Stimulated activated CD4-positive, alpha-beta T cell treated with anti-CD3 and anti-CD28 coated beads, Interleukin-15, amount 100 ng/mL, for 48 hours (primary cell): ENCODE data around the gene CYBRD1.
"Not testable (repeated sequence)": the region's sequence is repeated elsewhere in the genome, so short reads cannot be mapped to it uniquely, and the experiment has no call there.

ENCODE experiments used
- DNase-seq, 2 donors: peaks; one replicate each; pipeline ENCODE4 v3.0.0-alpha.2; 2020; ENCODE audit warnings: low read depth in 2 of 2

CYBRD1 gene

DNA sequence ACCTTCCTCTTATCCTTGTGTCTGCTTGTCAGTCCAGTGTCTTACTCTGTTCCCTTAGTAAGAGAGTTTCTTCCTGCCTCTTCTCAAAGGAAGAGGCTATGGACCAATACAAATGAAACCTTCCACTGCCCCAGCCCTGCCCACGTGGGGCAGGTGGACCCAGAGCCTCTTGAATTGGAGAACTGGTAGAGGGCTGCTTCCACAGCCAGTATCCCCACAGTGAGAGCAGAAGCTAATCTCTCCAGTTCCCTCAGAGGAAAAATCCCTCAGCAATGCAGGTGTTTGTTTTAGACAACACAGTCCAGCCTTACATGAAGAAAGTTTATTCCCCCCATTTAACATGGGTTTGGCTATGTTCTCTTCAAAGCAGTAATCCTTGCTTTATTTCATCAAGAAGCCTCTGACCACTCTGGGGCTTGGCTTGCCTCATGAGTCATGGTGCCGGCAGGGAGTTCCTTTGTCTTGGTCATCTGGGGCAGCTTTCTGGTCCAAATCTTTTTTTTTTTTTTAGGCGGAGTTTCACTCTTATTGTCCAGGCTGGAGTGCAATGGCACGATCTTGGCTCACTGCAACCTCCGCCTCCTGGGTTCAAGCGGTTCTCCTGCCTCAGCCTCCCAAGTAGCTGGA, 6.5 kb upstream of the CYBRD1 start:
- no peak for DNase-seq

DNA sequence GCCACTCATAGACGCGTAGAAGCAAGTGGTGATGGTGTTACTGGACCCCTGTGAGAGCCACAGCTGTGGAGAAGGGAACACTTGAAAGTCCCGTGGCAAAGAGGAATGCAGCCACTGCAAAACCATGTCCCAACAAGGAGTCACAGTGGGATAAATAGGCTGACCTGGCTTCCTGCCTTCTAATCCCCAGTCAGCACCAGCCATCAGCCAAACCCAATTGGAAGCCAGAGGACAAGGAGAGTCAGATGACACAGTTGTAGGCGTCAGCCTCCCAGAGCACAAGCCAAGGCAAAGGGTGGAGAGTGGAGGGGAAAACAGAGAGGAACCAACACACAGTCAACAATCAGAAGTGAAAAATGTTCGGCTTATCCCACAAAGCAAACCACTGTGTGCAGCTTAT, 5.5 kb upstream of the CYBRD1 start:
- DNase-seq, result no peak

DNA sequence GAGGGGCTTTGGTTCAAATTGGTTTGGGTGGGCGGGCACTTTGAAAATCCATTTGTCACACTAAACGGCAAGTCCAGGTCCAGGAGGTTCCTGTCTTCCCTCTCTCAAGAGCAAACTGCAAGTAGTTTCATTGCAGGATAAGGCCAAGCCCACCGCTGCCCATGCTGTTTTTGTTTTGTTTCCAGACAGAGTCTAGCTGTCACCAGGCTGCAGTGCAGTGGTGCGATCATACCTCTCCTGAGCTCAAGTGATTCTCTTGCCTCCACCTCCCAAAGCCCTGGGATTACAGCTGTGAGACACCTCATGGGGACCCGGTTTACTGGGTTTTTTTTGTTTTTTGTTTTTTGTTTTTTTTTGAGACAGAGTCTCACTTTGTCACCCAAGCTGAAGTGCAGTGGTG, 1.8 kb upstream of the CYBRD1 start:
- no peak for DNase-seq

DNA sequence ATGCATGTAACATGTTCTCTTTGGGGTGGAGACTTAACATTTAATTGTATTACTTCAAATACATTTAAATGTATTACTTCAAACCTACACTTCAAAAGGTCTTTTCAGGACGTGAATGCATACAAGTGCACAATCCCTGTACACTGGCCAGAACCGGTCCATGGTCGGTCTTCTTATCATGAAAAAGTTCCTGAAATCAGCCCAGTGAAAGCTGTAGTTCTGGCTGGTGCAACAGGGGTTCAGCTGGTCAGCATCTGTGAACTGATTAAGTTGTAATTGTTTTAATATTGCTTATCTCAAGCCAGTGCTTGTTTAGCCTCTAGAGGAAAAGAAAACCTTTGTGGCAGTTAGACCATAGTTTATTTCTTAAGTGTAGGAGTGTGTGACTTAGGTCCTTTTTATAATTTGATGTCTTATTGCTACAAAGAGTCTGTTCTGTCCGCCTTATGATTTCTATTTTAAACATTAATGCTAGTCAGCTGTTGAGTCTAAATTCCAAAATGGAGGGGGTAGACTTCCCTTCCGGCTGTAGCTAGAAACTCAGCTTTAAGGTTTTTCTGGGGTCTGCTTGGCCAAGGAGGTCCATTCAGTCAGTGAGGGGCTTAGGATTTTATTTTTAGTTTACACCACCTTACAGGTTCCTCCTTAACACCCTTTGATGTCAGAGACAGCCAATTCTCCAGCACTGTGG, 768 bp upstream of the CYBRD1 start:
- no peak for DNase-seq

DNA sequence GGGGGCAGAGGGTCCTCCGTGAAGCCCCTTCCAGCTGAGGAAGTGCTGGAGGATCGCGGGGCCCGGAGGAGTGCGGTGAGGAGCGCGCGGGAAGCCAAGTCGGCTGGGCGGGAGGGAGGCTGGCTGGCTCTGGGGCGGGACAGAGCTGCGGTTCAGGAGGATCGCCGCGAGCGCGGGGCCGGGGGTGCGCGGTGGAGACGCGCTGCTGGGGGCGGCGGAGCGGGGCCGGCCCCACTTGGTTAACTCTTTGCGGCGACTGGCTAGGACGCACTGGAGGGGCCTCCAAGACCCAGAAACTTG, 464 bp downstream of the CYBRD1 start:
- no peak for DNase-seq

DNA sequence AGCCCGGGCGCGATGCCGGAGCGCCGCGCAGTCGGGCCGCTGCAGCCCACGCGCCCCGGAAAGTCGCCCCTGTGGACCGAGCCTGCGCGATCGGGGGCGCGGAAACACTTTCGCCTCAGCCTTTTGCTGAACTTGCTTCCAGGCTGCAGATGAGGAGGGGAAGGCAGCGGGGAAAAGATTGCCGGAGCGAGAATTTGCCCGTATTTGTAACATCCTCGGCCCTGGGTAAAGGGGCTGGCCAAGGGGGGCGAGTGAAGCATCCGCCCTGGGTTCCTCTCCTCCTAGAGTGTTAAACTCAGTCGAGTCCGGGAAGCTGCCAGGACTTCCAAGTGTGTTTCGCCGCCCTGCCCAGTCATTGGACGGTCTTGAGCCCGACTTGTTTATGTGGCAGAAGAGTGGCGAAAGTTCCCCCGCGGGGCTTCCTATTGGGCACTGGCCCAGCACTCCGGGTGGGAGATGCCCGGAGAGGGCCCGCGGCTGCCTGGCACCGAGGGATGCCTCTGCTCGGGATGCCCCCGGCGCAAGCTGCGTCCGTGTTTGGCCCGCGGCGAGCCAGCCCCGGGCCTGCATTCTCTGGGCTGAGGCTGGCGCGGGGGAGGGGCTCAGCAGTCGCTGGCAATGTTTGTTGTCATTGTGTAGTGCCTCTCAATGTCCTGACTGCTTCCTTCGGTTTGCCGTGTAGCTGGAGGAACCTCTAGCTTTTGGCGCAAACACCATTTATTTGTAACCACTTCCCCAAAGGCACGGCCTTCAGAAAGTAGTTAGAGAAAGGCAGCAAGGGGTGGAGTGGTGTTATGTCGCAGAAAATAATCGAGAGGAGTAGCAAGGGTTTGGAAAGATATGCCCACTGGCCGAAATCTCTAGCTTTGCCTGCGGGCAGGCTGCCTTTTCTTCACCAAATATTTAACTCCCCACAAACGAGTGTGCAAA, 1.1 kb downstream of the CYBRD1 start:
- no peak for DNase-seq

DNA sequence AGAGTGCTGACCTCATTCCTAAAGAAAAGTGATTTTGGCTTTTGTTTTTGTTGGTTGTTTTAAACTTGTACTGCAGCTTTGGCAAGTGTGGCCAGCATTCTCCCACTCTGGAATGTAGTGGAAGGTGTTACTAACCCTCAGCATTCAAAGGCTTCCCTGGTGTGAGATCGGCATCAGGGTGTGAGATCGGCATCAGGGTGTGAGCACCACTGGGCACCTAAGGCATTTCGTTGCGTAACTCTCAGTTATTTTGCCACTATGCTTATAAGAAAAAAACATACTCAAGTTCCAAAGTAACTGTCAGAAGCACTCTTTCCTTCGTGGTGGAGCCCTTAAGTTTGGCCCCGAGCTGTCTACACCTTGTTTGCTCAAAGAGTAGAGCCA, 1.7 kb downstream of the CYBRD1 start:
- DNase-seq, result no peak

DNA sequence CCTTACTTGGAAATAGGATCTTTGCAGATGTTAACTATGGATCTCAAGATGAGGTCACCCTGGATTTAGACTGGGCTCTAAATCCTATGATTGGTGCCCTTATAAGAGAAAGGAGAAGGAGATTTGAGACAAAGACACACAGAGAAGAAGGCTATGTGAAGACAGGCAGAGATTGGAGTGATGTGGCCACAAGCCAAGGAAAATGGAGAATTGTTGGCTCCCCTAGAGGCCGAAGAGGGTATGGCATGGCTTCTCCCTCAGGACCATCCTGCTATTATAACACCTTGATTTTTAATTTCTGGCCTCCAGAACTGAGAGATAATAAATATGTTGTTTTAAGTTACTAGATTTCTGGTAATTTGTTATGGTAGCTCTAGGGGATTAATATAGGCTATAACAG, 7.6 kb downstream of the CYBRD1 start:
- DNase-seq, result peak in 1 of 2 donors; percentile 11

DNA sequence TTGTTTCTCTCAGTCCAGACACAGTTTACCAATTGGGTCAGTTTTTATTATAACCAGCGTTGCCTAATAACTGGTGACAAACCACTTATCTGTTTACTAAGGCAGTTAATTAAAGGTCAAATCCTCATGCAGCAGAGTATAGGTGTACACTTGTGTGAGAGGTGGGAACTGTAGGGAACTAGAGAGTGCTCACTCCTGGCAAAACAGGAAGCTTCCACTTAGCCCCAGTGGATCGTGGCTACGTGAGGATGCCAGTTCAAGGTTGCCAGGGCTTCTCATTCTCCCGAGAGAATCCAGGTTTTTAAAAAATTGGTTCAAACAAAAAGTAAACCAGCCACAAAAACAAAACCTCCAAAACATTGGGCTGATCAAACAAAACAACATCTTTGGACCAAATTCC, 8.1 kb downstream of the CYBRD1 start:
- DNase-seq, result no peak

DNA sequence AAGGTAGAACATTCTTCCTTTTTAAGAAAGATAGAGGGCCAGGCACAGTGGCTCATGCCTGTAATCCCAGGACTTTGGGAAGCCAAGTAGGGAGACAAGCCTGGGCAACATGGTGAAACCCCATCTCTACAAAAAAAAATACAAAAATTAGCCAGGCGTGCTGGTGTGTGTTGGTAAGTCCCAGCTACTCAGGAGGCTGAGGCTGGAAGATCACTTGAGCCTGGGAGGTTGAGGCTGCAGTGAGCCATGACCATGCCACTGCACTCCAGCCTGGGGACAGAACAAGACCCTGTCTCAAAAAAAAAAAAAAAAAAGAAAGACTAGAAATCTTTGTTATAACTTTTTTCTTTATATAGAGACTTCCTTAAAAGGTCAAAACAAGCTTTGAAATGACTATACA, 8.6 kb downstream of the CYBRD1 start:
- DNase-seq, result not testable (repeated sequence)

DNA sequence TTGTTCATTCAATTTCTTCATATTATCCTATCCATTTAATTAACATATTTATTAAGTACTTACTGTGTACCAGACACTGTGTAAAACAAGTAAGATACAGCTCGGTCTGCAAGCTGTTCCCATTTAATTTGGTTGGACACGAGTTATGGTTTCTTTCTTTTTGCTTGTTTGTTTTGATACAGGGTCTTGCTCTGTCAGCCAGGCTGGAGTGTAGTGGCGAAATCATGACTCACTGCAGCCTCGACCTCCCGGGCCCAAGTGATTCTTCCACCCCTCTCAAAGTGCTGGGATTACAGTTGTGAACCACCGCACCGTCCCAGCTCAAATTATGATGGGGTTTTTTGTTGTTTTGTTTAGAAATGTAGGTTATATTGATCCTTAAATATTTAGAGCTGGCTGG, 9.0 kb downstream of the CYBRD1 start:
- no peak for DNase-seq

DNA sequence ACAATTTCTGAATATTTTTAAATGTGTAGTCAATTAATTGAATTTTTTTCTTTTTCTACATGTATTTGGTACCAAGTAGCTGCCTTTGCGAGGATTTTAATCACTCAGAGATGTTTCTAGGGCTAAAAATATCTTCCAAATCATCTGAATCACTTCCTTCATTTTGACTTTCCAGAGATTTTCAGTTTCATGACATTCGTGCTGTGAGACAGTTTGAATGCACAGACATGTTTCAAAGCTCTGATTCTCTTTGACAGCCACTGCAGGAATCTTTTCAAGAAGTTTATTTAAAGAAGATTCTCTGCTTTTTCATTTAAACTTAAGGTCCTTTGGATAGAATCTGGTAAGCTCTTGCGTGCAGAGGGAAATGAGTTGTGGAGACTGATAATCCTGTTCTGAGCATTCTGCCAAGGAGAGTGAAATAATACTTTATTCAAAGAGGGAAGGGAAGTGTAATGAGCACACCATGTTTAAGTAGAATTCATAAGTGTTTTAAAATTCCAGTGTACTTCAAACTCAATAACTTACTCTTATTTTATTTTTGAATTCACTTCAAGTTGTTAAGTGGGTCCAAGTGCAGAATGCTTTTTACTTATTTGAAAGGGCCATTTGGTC, 9.7 kb downstream of the CYBRD1 start:
- no peak for DNase-seq

DNA sequence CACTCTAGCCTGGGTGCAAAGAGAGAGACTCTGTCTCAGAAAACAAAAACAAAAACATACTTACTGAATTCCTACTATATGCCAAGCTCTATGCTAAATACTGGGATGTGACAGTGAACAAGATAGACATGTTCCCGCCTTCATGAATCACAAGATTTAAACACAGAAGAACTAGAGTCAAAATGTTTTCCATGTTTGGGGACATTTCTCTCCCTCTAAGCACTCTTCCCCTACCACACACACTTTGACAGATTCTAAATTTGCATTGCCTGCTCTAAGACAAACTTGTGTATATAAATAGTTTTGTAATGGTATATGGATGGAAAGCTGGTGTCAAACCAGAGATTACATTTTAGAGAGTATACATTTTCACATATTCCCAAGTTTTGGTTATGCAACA, 11.1 kb downstream of the CYBRD1 start:
- no peak for DNase-seq

DNA sequence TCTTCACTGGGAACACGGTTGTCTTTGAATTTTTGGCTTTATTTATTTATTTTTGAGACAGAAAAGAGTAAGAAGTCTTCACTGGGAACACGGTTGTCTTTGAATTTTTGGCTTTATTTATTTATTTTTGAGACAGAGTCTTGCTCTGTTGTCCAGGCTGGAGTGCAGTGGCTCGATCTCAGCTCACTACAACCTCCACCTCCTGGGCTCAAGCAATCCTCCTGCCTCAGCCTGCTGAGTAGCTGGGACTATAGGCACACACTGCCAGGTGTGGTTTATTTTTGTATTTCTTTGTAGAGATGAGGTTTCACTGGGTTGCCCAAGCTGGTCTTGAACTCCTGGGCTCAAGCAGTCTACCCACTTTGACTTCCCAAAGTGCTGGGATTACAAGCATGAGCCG, 13.3 kb downstream of the CYBRD1 start:
- DNase-seq, result not testable (repeated sequence)

DNA sequence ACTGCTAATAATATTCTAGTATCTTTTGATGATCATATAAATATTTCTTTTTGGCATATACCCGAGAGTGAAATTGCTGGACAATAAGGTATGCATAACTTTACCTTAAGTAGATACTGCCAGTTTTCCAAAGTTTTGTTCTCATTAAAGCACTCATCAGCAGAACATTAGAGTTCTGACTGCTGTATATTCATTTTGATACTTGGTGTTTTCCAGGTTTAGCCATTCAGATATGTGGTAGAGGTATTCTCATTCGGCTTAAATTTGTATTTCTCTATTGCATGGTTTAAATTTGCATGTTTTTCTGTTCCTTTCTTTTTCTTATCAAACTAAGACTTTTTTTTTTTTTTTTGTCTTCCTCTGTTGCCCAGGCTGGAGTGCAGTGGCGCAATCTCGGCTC, 18.2 kb downstream of the CYBRD1 start:
- DNase-seq, result no peak

DNA sequence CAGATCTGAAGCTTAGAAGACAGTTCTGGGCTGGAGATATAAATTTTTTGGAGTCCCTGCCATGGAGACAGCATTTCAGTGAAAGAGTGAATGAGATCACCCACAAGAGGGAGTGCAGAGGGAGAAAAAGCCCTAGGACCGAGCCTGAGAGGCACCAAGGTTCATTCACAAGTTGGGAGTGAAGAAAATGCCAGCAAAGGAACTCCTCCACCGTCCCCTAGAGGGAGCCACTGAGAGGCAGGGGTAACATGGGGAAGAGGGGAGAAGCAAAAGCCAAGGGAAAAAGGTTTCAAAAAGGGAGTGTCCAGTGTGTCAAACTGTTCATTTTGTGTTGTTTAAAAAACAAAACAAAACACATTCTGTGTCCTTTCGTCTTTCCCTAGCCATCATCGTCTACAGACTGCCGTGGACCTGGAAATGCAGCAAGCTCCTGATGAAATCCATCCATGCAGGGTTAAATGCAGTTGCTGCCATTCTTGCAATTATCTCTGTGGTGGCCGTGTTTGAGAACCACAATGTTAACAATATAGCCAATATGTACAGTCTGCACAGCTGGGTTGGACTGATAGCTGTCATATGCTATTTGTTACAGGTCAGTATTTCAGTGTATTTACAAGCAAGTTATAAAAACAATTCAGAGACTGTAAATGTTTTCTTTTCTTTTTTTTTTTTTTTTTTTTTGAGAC, 19.1 kb downstream of the CYBRD1 start:
- DNase-seq, result peak in 1 of 2 donors; percentile 4

DNA sequence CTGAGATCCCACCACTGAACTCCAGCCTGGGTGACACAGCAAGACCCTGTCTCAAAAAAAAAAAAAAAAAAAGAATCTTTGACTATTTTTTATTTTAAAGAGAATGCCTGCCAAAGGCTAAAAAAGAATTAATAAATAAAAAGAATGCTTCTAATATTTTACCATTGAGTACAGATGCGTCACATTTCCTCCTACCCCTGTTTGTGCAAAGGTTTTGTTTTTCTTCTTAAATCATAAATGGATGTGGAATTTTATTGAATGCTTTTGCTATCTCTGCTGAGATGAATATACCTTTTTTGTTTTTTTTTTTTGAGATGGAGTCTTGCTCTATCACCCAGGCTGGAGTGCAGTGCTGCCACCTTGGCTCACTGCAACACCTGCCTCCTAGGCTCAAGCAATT, 22.8 kb downstream of the CYBRD1 start:
- no peak for DNase-seq

DNA sequence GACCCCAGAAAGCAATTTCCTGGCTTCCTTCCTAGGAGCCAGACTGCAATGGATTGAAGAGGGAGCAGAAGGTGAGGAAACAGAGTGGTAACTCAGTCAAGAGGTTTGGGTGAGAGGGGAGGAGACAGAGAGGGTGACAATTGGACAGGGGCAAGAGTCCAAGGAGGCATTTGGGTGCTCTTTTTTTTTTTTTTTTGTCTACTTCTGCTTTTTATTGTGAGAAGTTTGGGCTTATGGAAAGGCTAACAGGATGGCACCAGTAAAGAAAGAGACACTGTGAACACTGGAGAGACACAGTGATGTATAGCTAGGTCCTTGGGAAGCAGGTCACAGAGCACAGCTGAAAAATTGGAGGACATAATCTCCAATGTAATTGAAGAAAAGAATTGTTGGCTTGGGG, 25.0 kb downstream of the CYBRD1 start:
- no peak for DNase-seq

DNA sequence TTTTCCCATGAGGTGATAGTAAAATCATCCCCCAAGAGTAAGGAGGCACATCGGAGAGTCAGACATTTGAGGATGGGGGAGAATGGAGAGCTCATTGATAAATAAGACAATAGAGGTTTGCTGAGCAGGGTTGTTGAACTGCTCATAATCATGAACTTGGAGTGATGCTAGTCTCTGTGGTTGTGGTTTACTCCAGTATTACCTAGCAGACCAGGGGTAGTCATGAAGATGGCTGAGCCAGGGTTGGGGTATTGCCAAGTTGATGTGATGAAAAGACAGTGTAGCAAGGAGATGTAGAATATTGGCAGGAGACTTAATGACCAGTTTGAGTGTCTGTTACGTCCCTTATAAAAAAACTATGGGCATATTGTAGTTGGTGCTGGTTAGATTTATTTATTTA, 25.4 kb downstream of the CYBRD1 start:
- no peak for DNase-seq

DNA sequence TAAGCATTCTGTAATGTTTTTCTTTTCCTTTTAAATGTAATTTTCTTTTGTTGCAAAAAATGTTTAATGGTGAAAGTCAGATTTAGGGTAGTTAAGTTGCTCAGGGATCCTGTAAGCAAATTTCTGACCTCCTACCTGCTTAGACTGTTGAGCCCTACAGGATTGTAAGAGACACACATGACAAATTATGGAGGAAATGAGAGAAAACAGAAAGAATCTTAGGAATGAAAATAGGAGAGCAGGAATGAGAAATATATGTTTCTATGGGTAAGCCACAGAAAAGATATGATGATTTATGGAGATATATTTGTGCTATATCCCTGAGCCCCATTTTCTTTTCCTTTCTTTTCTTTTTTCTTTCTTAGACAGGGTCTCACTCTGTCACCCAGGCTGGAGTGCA, 28.3 kb downstream of the CYBRD1 start:
- no peak for DNase-seq

DNA sequence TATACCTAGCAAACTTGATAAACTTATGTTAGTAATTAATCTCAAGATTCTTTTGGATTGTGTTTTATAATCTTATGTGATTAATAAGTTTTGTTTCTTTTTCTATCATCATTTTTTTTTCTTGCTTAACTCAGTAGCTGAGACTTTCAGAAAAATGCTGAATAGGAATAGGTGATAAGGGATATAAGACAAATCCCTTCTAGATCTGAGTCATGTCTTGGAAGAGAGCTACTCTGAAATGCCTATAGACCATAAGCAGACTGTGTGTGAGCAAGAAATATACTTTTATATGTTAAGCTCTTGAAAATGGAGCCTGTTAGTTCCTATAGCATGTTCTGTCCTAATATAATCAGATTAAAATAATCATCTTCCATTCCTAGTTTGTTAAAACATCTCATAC, 29.6 kb downstream of the CYBRD1 start:
- no peak for DNase-seq

DNA sequence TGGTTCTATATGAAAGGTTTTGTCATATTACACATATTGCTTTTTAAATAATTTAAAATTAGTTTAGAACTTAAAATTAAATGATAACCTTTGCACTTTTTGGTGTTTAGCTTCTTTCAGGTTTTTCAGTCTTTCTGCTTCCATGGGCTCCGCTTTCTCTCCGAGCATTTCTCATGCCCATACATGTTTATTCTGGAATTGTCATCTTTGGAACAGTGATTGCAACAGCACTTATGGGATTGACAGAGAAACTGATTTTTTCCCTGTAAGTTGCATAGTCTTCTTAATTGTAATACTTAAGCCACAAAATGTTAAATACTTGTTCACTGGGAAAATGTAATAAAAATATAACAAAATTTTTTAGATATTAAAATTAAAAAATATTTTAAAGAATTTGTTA, 31.0 kb downstream of the CYBRD1 start:
- DNase-seq, result no peak
